ENCODE results near the gene ASCL3. TPM values are rescaled to one million over a fixed set of nuclear protein-coding genes. Genes with fewer than 3 reads are reported as not detected.
"Not testable (repeated sequence)": the region's sequence is repeated elsewhere in the genome, so short reads cannot be mapped to it uniquely, and the experiment has no call there.

The ASCL3 gene, protein sequence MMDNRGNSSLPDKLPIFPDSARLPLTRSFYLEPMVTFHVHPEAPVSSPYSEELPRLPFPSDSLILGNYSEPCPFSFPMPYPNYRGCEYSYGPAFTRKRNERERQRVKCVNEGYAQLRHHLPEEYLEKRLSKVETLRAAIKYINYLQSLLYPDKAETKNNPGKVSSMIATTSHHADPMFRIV
- total RNA-seq (not detected), polyA plus RNA-seq (not detected)
- long read RNA-seq, donor 1: 0 reads
- long read RNA-seq, donor 2, partial matches to known transcripts: 0 of 1 reads
- long read RNA-seq, donor 2, other reads (novel, unspliced or antisense): 0 of 1 reads
- long read RNA-seq, donor 3: 0 reads

DNA sequence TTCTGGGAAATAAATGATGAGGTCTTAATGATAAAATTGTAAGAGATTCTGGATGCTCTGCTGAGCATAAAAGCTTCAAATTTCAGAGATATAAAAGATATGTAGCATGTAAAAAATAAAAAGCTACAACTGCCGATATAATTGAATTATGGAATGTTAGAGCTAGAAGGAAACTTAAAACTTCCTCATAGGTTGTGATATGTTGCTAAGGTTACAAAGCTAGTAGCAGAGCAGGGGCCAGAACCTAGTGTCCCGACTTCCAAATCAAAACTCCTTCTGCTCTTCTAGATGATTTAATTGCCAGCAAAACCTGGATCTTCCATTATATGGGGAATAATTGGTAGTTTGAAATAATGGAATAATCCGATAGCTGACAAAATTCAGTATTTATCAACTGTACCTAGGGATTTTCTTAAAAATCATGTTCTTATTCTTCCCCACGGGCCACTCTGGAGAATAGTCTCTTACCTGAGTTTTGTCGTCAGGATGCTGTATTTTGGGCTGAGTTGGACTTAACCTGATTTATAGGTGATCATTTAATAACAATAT is at the start of gene ASCL3:
Gene ASCL3 (minus strand): TSS at position 499 of the 549 bp plus-strand sequence. CDS start 4,855 bp downstream, outside the sequence.
- no peak for DNase-seq
- ATAC-seq: no peak
- H3K27ac ChIP-seq: no peak within 1 kb of the TSS
- TF ChIP-seq POLR2A (IDR thresholded peaks at IDR 0.05) (no peak), CTCF (IDR thresholded peaks at IDR 0.05) (no peak)
- intact Hi-C loops (cut with DNase I): loop anchor here in 1 of 10 donors (10.0 kb wide), 1 partner anchor 708 kb away; no protein-coding TSS in a partner anchor
- H3K9me3 ChIP-seq: no peaks in the 10 kb centered on the region
- H3K27me3 ChIP-seq: no peaks in the 10 kb centered on the region
- H3K4me3 ChIP-seq: no peak within 1 kb of the TSS
- 74 to 87% (median 76%) methylated on average over 5 of the region's 5 CpGs for WGBS, 4 donors
- peaks cover 0 to 15% (median 5%) of the 10 kb centered on the region in 9 donors for H3K36me3 ChIP-seq
- H3K4me1 ChIP-seq: no peaks in the 10 kb centered on the region

- peaks cover 0 to 10% (median 0%) of the 10 kb centered on the region in 12 donors for H3K4me1 ChIP-seq
- 80 to 95% (median 91%) methylated on average over 1 of the region's 1 CpG for WGBS, 4 donors
- no peaks in the 10 kb centered on the region for H3K27me3 ChIP-seq
- no peak overlapping the region for H3K27ac ChIP-seq
- H3K36me3 ChIP-seq: no peaks in the 10 kb centered on the region
- no peak overlapping the region for H3K4me3 ChIP-seq
- no peak for ATAC-seq
- DNase-seq: no peak
- no peaks in the 10 kb centered on the region for H3K9me3 ChIP-seq
- intact Hi-C loops (cut with DNase I): no loop called here
- TF ChIP-seq CTCF (IDR thresholded peaks at IDR 0.05) (no peak), POLR2A (IDR thresholded peaks at IDR 0.05) (no peak)
These were observed 46.6 kb upstream of the ASCL3 start for GRCh38 chr11:8989453-8989852.

DNA sequence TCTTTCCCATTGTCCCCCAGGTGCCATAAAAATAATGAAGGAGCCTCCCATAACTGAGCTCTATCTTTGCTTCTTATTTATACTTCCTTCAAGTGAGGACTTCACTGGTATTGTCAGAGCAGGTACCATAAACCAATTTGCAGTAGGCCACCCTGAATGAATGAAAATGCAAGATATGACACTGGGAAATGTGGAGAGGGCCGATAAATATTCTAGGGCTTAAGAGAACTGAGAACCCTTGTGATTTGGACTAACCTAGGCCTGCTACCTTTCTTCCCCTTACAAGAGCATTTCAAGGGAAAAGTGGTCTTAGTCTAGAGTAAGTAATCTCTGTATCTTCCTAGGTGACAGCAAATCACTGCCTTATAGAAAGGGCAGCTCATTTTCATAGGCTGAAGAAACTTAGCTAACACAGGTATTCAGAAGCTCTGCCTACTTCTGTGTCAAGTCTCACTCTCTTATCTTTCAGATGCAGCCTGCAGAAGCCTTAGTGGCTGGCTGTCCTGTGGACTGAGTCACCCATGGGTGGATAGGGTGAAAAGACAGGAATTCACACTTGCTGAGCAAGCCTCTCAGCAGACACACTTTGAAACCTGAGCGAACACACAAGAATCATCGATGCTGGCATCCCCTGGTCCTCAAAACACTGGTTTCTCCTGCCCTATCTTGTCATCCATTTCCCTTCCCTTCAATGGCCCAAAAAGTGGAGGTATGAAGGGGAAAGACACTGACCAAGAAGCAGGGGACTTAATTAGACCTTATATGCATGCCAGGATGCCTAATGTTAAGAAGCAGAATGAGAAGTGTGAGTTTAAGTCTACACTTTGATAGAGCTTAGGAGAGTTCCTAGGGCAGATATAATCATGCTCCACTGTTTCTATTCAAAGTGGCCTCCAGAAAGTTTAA is 45.8 kb upstream of the ASCL3 start:
- intact Hi-C loops (cut with DNase I): no loop called here
- ATAC-seq: no peak
- H3K4me1 ChIP-seq: peaks cover 0 to 10% (median 0%) of the 10 kb centered on the region in 12 donors
- no peak overlapping the region for H3K27ac ChIP-seq
- H3K4me3 ChIP-seq: no peak overlapping the region
- DNase-seq: no peak
- TF ChIP-seq CTCF (IDR thresholded peaks at IDR 0.05) (no peak), POLR2A (IDR thresholded peaks at IDR 0.05) (no peak)
- H3K9me3 ChIP-seq: no peaks in the 10 kb centered on the region
- WGBS, 4 donors: 61 to 82% (median 70%) methylated on average over 3 of the region's 3 CpGs
- H3K36me3 ChIP-seq: no peaks in the 10 kb centered on the region
- no peaks in the 10 kb centered on the region for H3K27me3 ChIP-seq

- Histone ChIP-seq H3K36me3 (no peaks in the 10 kb centered on the region), H3K9me3 (no peaks in the 10 kb centered on the region), H3K4me1 (peaks cover 0 to 10% (median 0%) of the 10 kb centered on the region in 12 donors), H3K27me3 (no peaks in the 10 kb centered on the region), H3K4me3 (no peak overlapping the region), H3K27ac (no peak overlapping the region)
- ATAC-seq (no peak), DNase-seq (no peak)
- TF ChIP-seq CTCF (IDR thresholded peaks at IDR 0.05) (no peak), POLR2A (IDR thresholded peaks at IDR 0.05) (no peak)
- intact Hi-C loops (cut with DNase I): no loop called here
- 84 to 88% (median 85%) methylated on average over 2 of the region's 2 CpGs for WGBS, 4 donors
These were observed 44.6 kb upstream of the ASCL3 start for GRCh38 chr11:8987446-8987845.

GRCh38 chr11:8986772-8987171 is 44.0 kb upstream of the ASCL3 start:
- DNase-seq; H3K27me3 ChIP-seq; H3K9me3 ChIP-seq; H3K4me3 ChIP-seq; H3K36me3 ChIP-seq; intact Hi-C loops (cut with DNase I); H3K4me1 ChIP-seq; ATAC-seq; H3K27ac ChIP-seq: not testable (repeated sequence)
- 96 to 98% (median 97%) methylated on average over 6 of the region's 6 CpGs for WGBS, 4 donors

Measured in heart left ventricle (tissue), 16 donors.